Hypothalamus (tissue), 51 donors: ENCODE data around the gene LRP1B.

ENCODE experiments used
- DNase-seq, 51 donors: peaks; one replicate each; lab custom pipeline; 2025; lab: John Stamatoyannopoulos, UW

LRP1B gene

DNA sequence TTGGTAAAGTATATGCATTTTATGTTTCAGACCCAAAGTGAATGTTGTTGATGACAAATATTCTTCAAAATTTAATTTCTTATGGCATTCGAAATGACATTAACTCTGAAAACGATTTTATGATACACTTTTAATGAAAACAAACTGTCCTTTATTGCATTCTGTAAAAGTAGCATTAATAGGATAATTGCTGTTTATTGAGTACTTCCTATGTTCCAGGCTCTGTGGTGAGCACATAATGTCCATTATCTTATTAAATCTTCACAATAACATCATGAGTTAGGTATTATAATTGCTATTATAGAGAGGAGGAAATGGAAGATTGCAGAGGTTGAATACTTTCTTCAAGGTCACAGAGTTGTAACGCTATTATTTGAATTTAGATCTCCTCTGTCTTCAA, 638.0 kb downstream of the LRP1B start:
- DNase-seq = no peak

DNA sequence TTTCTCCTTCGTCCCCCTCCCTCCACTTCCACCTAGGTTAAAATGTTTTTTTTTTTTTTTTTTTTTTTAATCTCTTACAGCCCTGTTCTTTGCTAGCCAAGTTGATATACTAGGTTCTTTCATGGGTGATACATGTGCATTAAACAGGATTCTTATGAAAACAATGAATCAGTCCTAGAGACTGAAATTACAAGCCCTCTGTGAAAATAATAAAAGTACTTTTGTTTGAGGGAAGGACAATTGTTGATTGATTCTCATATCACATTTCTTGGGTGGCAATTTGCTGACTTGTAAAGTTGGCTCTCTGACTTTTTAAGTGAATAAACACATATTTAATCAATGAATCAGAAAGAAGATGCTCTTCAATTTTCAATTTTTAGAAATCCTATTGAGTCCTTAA, 639.9 kb downstream of the LRP1B start:
- no peak for DNase-seq

DNA sequence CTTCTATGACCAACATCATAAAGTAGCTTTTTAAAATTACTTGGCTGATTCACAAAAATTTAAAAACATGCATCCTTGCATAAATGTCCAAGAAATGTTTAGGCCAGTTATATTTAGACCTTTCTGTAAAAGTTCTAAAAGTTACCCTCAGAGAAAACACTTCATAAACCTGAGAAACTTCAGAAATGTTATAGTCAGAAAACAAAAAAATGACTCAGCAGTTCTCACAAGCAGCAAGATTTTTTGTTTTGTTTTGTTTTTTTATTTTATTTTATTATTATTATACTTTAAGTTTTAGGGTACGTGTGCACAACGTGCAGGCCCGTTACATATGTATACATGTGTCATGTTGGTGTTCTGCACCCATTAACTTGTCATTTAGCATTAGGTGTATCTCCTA, 648.1 kb downstream of the LRP1B start:
- no peak for DNase-seq

DNA sequence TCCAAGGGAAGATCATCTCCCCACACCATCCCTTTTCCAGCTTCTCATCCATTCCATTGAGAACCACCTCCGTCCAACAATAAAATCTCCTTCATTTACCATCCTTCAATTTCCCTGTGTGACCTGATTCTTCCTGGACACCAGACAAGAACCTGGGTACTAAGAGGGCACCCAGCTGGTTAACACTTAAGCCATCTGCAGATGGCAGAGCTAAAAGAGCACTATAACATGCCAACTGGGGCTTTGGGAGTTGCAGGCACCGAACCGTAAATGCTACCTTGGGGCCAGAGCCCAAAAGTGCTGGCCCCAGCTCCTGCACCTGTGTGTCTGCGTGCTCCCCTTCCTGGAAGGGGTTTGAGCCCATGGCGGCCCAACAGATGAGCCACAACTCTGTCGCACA, 655.0 kb downstream of the LRP1B start:
- no peak for DNase-seq

DNA sequence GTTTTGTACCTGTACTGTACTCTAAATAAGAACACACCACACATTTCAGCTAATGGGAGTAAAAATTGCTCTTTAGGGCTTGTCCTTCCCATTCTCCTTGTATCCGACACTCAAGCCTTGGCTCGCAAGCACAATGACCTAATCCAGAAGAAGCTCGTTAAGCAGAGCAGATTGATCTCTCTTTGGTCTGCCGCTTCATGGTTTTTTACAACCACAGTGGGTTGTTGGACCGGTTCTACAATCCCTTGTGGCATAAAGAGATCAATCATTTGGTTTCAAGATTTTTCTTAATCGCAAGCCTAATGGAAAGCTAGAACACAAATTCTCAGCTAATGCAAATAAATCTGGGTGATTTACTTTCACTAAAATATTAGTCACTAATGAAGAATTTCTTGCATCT, 662.1 kb downstream of the LRP1B start:
- DNase-seq = no peak

DNA sequence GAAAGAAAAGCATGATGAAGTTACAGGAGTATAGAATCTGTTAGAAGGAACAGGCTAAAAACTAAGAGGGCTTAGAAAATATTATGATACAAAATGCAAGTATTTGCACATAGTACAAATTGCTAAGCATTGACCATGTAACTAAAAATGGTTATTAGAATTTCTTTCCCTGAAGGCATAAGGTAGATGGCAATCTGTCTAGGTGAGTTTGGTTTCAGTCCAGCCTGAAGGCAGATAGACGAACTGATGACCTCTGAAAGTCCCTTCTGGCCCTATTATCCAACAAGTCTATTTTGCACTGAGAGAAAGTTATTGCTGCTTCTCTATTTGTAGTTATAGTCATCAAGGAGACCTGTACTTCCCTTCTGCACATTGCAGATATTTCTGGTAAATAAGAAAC, 663.5 kb downstream of the LRP1B start:
- no peak for DNase-seq

DNA sequence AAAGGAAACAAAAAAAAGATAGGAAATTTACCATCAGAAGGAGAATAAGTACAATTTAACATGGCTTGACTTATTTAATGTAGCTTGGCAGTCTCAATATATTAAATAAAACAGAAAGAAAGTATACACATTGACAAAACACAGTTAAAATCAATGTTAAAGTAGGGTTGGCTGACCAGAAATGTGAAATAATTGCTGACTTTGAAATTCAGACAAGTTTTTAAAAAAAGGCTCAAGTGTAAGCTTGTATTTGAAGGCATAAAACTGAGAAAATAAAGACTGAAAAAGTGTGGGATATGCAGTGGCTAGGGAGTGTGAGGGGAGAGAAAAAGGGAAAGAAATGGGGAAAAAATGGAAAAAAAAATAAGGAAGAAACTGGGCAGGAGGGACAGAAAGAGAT, 665.8 kb downstream of the LRP1B start:
- no peak for DNase-seq

DNA sequence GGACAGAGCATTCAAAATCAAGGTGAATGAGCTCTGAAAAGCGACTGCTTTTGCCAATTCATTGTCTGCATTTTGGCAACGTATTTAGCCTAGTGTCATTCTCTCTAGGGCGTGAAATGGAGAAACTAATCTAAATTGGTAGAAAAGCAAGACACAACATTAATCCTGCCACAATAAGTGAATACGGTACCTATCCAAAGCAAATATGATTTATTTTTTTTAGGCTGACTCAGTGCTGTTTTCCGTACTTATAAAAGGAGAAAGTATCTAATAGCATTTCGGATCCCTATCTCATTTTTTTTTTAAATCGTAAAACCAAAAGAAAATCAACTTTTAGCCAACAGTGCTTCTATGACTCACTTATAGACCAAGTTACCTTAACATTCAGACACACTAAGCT, 672.5 kb downstream of the LRP1B start:
- DNase-seq = no peak

DNA sequence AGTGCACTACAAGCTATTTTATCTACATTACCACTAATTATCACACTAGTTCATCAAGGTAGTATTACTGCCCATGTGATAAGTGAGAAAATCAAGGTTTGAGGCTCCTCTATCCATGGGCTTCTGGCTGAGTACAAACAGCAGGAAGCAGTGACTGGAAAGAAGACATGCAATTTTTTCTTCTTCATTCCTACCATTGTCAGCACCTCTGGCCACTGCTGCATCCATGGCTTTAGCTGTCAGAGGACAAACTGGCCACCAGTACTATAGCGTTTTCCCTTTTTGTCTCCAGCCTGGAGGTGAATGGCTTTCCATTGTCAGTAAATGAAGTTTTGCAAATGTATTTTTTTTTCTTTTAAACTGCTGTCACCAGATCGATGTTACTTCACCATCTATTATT, 674.9 kb downstream of the LRP1B start:
- no peak for DNase-seq

DNA sequence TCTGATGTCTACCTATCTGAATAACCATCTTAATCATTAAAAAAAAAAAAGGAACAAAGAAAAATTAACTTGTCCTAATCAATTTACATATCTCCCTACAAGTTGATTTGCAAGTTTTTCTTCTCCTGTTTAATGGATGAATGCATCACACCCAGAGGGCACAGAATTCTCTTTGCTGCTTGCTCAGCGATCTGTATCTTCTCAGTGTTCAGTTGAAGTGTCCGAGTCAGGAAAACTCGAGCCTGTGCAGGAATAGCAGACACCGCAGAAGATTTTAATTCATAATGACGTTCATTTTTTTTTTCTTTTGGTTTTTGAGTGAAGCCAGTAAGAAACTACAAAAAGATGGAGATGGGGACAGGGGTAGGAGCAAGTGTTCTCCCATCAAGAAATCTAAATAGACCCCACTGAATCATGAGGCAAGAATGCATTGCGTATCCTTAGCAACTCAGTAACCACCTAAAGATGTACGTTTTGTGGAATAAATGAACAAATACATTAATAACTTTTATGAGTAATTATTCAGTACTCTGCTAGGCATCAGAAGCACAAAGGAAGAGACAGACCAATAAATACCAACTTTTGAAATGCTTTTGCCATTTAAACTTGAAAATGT, 675.5 kb downstream of the LRP1B start:
- no peak for DNase-seq

DNA sequence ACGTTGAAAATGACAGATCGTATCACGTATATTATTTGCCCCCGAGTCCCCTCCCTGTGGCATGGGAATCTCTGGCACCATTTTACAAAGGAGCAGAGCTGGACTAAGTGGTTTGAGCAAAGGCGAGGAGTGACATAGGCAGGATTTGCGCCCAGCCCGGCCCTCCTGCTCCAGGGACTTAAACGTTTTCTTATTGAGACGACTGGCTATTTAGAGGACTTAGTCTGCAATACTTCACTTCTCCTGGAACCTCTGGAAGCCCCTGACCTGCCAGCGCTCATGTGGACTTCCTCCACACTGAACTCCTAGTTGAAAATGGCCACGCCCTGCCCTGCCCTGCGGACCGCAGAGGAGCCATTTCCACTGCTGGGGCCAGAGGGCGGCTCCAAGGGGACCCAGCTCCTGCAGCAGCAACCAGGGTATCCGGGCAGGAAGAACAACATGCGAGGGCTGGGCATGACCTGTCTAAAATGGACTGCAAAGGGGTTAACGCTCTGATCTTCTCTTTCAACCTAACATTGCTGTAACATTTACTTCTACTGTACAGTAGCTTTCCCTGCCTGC, 690.7 kb downstream of the LRP1B start:
- DNase-seq = no peak

DNA sequence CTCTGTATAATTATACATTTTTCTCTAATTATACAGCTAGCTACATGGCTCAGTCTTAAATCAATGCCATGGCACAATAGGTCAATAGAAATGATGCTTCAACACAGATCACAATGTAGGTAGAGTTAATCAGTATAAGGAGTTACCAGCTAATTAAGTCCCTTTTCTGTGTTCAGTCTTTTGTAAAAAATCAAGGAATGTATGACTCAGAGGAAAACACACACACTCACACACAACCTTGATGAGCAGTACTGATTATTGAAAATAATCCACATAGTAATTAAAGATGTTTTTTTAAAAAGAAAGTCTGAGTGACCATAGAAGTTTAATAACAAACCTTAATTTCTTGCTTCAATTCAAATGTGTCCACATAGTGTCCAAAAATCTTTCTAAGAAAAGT, 691.3 kb downstream of the LRP1B start:
- no peak for DNase-seq

DNA sequence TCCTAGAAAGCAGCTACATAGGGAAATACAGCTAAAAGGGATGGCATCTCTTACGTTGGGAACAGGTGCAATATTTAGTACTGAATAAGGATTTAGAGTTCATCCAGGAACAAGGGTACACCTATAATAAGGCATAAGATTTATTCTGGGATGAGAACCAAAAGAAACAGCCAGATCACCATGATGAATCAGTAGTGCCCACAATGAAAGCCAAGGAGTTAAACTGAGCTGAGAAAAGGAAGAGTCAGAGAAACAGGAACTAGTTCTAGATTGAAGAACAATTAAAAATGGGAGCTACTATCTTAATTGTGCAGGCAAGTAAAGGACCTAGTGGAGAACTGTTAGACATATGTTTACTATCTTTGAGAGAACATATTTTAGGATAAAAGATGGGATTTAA, 692.3 kb downstream of the LRP1B start:
- no peak for DNase-seq

DNA sequence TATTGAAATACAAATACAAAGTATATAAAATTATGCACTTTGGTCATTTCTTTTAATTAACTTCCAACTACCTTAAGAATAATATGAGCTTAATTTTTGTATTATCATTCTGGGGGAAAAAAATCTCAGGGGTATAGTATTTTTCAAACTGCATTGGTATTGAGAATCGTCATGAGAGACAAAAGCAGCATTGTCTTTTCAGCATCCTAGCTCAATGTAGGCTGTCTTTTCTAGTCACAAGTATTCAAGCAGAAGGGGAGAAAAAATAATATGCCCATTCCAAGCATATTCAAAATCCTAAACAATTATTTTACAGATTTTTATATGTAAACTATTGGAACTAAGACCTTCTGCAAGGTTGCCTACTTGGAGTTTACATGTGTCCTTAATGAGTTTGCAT, 693.3 kb downstream of the LRP1B start:
- DNase-seq = peak in 1 of 51 donors; percentile 2

DNA sequence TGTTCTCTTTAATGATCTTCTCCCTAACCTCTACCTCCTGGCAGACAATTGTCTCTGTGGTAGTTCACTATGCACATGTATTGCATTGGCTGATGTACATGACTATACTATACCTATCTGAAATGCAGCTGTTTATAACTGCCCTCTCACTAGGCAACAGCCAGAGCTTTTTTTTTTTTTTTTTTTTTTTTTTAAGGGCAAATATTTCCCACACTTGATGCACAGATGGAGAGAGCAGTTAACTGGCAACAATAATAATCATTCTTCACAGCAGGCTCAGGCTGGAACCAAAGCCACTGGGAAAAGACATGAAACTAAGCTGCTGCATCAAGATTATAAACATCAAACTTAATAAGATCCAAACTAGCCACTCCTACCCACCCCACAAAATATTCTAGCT, 707.7 kb downstream of the LRP1B start:
- no peak for DNase-seq

DNA sequence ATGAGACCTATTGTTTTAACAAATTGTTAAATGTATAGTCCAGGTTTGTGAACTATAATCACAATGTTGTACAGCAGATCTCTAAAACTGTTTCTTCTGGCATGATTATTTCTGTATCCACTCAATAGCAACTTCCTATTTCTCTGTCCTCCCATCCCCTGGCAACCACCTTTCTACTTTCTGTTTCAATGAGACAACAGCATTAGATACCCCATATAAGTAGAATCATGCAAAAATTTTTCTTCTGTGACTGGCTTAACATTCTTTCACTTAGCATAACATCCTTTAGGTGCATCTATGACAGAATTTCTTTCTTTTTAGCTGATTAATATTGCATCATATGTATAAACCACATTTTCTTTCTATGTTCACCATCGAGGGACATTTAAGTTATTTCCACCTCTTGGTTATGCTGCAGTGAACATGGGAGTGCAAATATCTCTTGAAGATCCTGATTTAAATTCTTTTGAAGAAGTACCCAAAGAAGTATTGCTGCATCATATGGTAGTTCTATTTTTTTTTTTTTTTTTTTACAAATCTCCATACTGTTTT, 713.5 kb downstream of the LRP1B start:
- DNase-seq = no peak

DNA sequence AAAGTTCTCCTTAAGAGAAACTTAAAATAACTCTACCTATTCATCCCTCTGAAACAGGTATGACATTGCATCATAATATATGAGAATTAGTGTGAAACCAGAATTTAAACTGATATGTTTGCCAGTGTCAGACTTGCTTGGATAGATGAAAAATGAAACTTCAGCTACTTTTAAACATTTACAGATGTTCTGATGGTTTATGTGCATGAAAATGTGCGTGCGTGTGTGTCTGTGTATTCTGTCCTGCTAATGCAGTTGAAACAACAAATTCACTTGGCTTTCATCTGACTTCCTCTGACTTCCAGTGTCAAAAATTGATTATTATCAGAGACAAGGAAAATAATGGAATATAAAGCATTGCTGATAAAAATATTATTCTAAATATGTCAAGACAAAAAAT, 719.4 kb downstream of the LRP1B start:
- DNase-seq = no peak

DNA sequence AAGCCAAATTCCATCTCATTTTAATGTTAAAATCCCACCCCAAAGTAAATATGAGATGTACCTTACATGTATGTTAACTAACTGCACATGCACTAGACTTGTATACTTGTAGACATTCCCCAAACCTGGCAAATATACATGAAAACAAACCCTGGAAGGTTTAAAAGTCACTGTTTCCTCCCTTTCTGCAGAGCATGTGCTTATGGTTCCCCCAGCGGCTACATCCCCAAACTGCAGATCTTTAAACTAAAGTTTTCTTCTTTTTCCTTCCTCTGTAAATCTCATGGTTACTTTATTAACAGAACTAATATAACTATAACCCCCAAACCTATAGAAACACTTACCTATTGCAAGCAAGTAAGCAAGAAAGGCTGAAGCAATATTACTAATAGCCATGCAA, 731.5 kb downstream of the LRP1B start:
- no peak for DNase-seq

DNA sequence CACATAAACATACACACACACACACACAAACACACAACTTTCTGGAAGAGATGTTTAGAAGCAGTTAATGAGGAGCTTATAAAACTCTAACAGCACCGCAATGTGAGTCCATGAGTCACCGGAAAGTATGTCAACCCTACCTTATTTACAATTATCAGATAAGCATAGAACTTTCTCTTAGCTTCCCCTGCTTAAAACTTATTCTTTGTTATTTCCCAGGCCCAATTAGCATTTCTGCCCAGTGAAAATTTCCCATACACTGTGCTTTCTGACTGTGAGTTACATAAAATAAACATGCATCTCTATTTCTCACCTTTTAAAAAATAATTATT, 737.6 kb downstream of the LRP1B start:
- DNase-seq = no peak

DNA sequence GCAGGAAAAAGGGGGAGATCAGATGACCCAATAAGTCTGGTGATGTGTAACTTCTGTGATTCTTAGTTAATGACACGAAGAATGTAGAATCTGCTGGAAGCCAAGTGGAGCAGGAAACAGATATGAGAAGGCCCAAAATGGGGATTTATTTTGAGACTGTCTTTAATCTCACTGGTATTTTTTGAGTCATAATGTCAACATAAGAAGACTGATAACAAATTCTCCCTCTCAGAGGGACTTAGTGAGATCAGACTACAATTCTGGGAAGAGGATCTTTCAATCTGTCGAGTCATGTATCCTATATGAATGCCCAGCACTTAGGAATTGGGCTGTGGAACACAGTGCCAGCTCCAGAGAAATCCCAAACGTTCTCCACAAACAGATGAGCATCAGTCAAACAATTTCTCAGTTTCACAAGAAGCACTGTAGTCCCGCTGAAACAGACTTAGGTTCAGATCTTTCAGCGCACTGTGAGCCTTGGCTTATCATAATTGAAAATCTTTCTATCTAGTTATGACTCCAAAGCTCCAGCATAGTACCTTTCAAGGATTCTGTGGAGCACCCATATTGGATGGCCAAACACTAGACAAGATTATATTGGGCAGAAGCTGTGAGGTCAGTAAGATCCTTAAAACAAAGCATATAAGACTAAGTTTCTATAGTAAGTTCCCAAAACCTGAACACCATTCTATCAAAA, 738.2 kb downstream of the LRP1B start:
- no peak for DNase-seq

DNA sequence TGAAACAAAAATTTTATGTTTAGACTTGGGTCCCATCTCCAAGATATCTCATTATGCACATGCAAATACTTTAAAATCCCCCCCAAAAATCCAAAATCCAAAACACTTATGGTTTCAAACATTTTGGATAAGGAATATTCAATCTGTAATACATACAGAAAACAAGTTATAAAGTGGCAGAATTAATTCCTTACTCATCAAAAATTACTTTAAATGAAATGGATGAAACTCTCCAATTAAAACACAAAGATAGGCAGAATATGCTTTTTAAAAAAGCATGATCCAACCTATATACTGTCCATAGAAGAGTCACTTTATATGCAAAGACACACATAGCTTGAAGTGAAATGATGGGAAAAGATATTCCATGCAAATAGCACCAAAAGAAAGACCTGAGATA, 744.6 kb downstream of the LRP1B start:
- DNase-seq = no peak

DNA sequence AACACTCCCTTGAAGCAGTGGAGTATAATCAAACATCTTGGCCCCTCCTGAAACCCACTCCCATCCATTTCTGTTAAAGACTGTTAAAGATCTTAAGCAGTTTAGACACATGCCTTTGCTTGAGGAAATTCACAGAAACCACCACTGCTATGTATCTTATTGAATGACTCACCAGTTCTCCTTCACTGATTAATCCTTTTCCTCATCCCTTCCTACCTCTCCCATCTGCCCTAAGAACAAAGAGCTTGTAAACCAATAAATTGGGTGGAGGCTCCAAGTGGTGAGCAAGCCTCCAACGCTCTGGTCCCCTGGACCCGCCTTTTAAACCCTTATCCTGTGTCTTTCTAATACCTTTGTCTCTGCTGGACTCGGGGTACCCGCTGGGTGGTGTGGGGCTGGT, 746.1 kb downstream of the LRP1B start:
- DNase-seq = no peak
